Measurements from ENCODE around the gene CRMP1.

GRCh38 chr4:5824227-5824626, 68.7 kb downstream of the CRMP1 start:
- no peak for TF ChIP-seq EZH2 (IDR thresholded peaks at IDR 0.05; ENCODE audit: borderline replicate concordance, low read depth, low read length, poor library complexity, severe bottlenecking)
- TF ChIP-seq CTCF (conservative IDR thresholded peaks at IDR 0.05; ENCODE audit: low read depth, low read length) = no peak

All from A673 (cell line).